ENCODE measurements around the gene SWSAP1. TPM values are rescaled to one million over a fixed set of nuclear protein-coding genes. Genes with fewer than 3 reads are reported as not detected.
A peak's percentile ranks its signal among the peaks of the same experiment; 100 is the strongest.

SWSAP1 gene
- total and polyA plus RNA-seq, 2 experiments from 2014 or later, result 2.1 to 6.1 TPM

DNA sequence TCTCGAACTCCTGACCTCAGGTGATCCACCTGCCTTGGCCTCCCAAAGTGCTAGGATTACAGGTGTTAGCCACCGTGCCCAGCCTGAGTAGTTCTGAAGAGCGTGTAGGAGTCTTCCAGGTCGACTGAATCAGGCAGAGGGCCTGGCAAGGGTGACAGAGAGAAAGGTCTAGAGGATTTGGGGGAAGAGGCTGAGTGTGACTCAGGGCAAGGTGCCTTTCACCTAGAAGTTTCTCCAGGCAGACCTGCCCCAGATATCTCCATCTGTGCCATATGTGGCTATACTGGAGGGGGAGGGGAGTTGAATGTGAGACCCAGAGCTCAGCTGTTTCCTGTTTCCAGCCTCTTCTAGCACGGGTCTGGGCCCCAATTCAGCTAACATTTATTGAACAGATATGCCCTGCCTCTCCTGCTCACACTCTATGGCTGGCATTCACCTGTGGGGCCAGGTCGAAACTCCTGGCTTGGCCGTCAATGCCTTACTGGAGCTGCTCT is 26.9 kb upstream of the SWSAP1 start:
- Histone ChIP-seq H3K27ac (ENCODE audit: low read depth) (no peak overlapping the region), H3K4me3 (no peak overlapping the region), H2AFZ (no peak overlapping the region), H3F3A (replicated peaks; ENCODE audit: low read depth) (no peaks in the 10 kb centered on the region), H3K4me1 (ENCODE audit: insufficient read depth) (peaks cover 5% of the 10 kb centered on the region; the same call in 1 of the 2 replicates), H3K4me2 (no peak overlapping the region), H4K20me1 (replicated peaks; ENCODE audit: insufficient read depth) (no peaks in the 10 kb centered on the region), H3K79me2 (replicated peaks; ENCODE audit: insufficient read depth) (no peaks in the 10 kb centered on the region), H3K36me3 (ENCODE audit: insufficient read depth) (no peaks in the 10 kb centered on the region), H3K9me2 (ENCODE audit: insufficient read depth) (no peaks in the 10 kb centered on the region), H3K27me3 (ENCODE audit: insufficient read depth) (no peaks in the 10 kb centered on the region)
- Mint-ChIP-seq H3K27ac (no peak overlapping the region), H3K4me1 (peaks cover 21% of the 10 kb centered on the region), H3K27me3 (ENCODE audit: insufficient read depth, low read depth, poor library complexity) (peaks cover 33% of the 10 kb centered on the region), H3K9me3 (peaks cover 8% of the 10 kb centered on the region; the same call in 1 of the 3 replicates), H3K36me3 (ENCODE audit: low read depth) (peaks cover 1% of the 10 kb centered on the region; the same call in 2 of the 3 replicates), H3K4me3 (peak overlapping the region; percentile 95)
- no peak for TF ChIP-seq CTCF (conservative IDR thresholded peaks at IDR 0.05; ENCODE audit: low read depth in 2 of 2)
- no peak for TF ChIP-seq ZNF114 (CRISPR knock-in tag; IDR thresholded peaks at IDR 0.05)
- TF ChIP-seq POLR2AphosphoS5 (IDR thresholded peaks at IDR 0.05; ENCODE audit: low read depth), result no peak
- no peak for TF ChIP-seq STAT1 (IDR thresholded peaks at IDR 0.05; ENCODE audit: unreplicated experiment)
- TF ChIP-seq NANOG (IDR thresholded peaks at IDR 0.05; ENCODE audit: borderline replicate concordance), result no peak
- DNase-seq (ENCODE audit: low spot score) (no peak), ATAC-seq (no peak)

DNA sequence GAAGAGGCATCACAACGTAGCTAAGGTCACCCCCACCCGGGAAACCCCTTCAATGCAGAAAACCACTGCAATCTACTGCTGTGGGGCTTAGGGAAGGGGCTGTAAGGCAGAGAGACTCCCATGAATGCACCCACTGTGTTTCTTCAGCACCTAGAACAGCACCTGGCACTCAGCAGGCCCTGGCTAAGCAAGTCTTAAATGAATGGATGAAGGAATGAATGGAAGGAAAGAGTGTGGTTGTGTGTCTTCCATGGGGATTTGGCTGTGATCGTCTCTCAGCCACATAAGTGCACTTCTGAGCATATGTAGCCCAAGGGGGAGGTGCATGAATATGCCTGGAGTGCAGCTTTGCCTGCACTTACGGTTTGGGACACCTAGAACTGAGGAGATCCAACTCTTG is 25.3 kb upstream of the SWSAP1 start:
- H3K9me3 Mint-ChIP-seq, result peaks cover 8% of the 10 kb centered on the region; the same call in 1 of the 3 replicates
- Histone ChIP-seq H3K27me3 (ENCODE audit: insufficient read depth) (no peaks in the 10 kb centered on the region), H2AFZ (no peak overlapping the region), H3K27ac (ENCODE audit: low read depth) (no peak overlapping the region), H3K4me2 (no peak overlapping the region), H3K79me2 (replicated peaks; ENCODE audit: insufficient read depth) (no peaks in the 10 kb centered on the region), H3K36me3 (ENCODE audit: insufficient read depth) (no peaks in the 10 kb centered on the region), H4K20me1 (replicated peaks; ENCODE audit: insufficient read depth) (no peaks in the 10 kb centered on the region), H3K4me1 (ENCODE audit: insufficient read depth) (peaks cover 5% of the 10 kb centered on the region; the same call in 1 of the 2 replicates), H3K9me2 (ENCODE audit: insufficient read depth) (no peaks in the 10 kb centered on the region), H3K4me3 (no peak overlapping the region), H3F3A (replicated peaks; ENCODE audit: low read depth) (no peaks in the 10 kb centered on the region)
- no peak for ATAC-seq
- no peak for DNase-seq (ENCODE audit: low spot score)
- no peak overlapping the region for H3K4me3 Mint-ChIP-seq
- no peaks in the 10 kb centered on the region; the same call in 1 of the 3 replicates for H3K36me3 Mint-ChIP-seq (ENCODE audit: low read depth)
- H3K4me1 Mint-ChIP-seq, result peaks cover 21% of the 10 kb centered on the region
- H3K27ac Mint-ChIP-seq, result no peak overlapping the region
- peaks cover 34% of the 10 kb centered on the region for H3K27me3 Mint-ChIP-seq (ENCODE audit: insufficient read depth, low read depth, poor library complexity)
- peak; percentile 53 for TF ChIP-seq REST (IDR thresholded peaks at IDR 0.05; ENCODE audit: unreplicated experiment)
- TF ChIP-seq, protein P1, sequence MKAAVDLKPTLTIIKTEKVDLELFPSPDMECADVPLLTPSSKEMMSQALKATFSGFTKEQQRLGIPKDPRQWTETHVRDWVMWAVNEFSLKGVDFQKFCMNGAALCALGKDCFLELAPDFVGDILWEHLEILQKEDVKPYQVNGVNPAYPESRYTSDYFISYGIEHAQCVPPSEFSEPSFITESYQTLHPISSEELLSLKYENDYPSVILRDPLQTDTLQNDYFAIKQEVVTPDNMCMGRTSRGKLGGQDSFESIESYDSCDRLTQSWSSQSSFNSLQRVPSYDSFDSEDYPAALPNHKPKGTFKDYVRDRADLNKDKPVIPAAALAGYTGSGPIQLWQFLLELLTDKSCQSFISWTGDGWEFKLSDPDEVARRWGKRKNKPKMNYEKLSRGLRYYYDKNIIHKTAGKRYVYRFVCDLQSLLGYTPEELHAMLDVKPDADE (IDR thresholded peaks at IDR 0.05), result no peak
- TF ChIP-seq CTCF (conservative IDR thresholded peaks at IDR 0.05; ENCODE audit: low read depth in 2 of 2), result no peak
- TF ChIP-seq EZH2 (IDR thresholded peaks at IDR 0.05; ENCODE audit: low read depth, unreplicated experiment), result no peak

All from GM23338 (cell line).